ENCODE results near the gene RNASEH2B. TPM values are rescaled to one million over a fixed set of nuclear protein-coding genes. Genes with fewer than 3 reads are reported as not detected.

Gene RNASEH2B
- total RNA-seq, 8 experiments from 2014 or later, result 24.0 to 57.7 (median 35.1) TPM

- 20 to 100% (median 83%) methylated on average over 1 to 2 of the region's 2 CpGs; no CpG with 5 or more reads in 4 of the 10 experiments for WGBS, 10 experiments
- ATAC-seq (replicated peaks in 6 of 8), result no peak
- Histone ChIP-seq H3K4me3 (no peak overlapping the region), H3K27ac (no peak overlapping the region), H3K4me1 (replicated peaks in 1 of 2) (peaks cover 22 to 33% of the 10 kb centered on the region in 2 donors)
- in situ Hi-C loops (cut with MboI; ENCODE audit: low pct_unique_long_range_greater_than_20kb in 2 of 9, low sequenced_read_pairs in 9 of 9, unreplicated experiment in 9 of 9), result no loop called here
Observed at GRCh38 chr13:50993371-50993770, 83.8 kb downstream of the RNASEH2B start.

- in situ Hi-C loops (cut with MboI; ENCODE audit: low pct_unique_long_range_greater_than_20kb in 2 of 9, low sequenced_read_pairs in 9 of 9, unreplicated experiment in 9 of 9), result no loop called here
- 10 to 20% (median 13%) methylated on average over 1 to 2 of the region's 3 CpGs; no CpG with 5 or more reads in 6 of the 10 experiments for WGBS, 10 experiments
- H3K4me3 ChIP-seq, result no peak overlapping the region
- no peak overlapping the region for H3K27ac ChIP-seq
- ATAC-seq (replicated peaks in 6 of 8), result no peak
- peaks cover 22 to 33% of the 10 kb centered on the region in 2 donors for H3K4me1 ChIP-seq (replicated peaks in 1 of 2)
Observed at GRCh38 chr13:50993934-50994333, 84.3 kb downstream of the RNASEH2B start.

- peaks cover 22 to 27% of the 10 kb centered on the region in 2 donors for H3K4me1 ChIP-seq (replicated peaks in 1 of 2)
- WGBS, 10 experiments, result 0 to 100% (median 59%) methylated on average over 1 to 8 of the region's 9 CpGs; no CpG with 5 or more reads in 1 of the 10 experiments
- H3K4me3 ChIP-seq, result no peak overlapping the region
- H3K27ac ChIP-seq, result no peak overlapping the region
- ATAC-seq (replicated peaks in 6 of 8), result peak in 5 of 8 experiments; percentile 19 to 46 (median 43)
- in situ Hi-C loops (cut with MboI; ENCODE audit: low pct_unique_long_range_greater_than_20kb in 2 of 9, low sequenced_read_pairs in 9 of 9, unreplicated experiment in 9 of 9), result no loop called here
Observed at GRCh38 chr13:50994651-50995050, 85.1 kb downstream of the RNASEH2B start.

- Histone ChIP-seq H3K4me1 (replicated peaks in 1 of 2) (peaks cover 25 to 32% of the 10 kb centered on the region in 2 donors), H3K4me3 (no peak overlapping the region), H3K27ac (no peak overlapping the region)
- in situ Hi-C loops (cut with MboI; ENCODE audit: low pct_unique_long_range_greater_than_20kb in 2 of 9, low sequenced_read_pairs in 9 of 9, unreplicated experiment in 9 of 9), result no loop called here
- no peak for ATAC-seq (replicated peaks in 6 of 8)
- WGBS, 10 experiments, result 79 to 100% (median 83%) methylated on average over 1 to 4 of the region's 4 CpGs; no CpG with 5 or more reads in 4 of the 10 experiments
Observed at GRCh38 chr13:50995854-50996253, 86.3 kb downstream of the RNASEH2B start.

GRCh38 chr13:50998326-50998725 lies 88.7 kb downstream of the RNASEH2B start:
- whole genome bisulfite sequencing, 10 experiments, result 60 to 100% (median 87%) methylated on average over 1 to 2 of the region's 3 CpGs; no CpG with 5 or more reads in 2 of the 10 experiments
- no peak for ATAC-seq (replicated peaks in 6 of 8)
- no peak overlapping the region for H3K27ac ChIP-seq
- peaks cover 19 to 22% of the 10 kb centered on the region in 2 donors for H3K4me1 ChIP-seq (replicated peaks in 1 of 2)
- no peak overlapping the region for H3K4me3 ChIP-seq
- in situ Hi-C loops (cut with MboI; ENCODE audit: low pct_unique_long_range_greater_than_20kb in 2 of 9, low sequenced_read_pairs in 9 of 9, unreplicated experiment in 9 of 9), result no loop called here

GRCh38 chr13:50999641-51000040 lies 90.0 kb downstream of the RNASEH2B start:
- 49 to 100% (median 94%) methylated on average over 1 to 5 of the region's 7 CpGs; no CpG with 5 or more reads in 2 of the 10 experiments for WGBS, 10 experiments
- Histone ChIP-seq H3K4me1 (replicated peaks in 1 of 2) (peaks cover 8 to 16% of the 10 kb centered on the region in 2 donors), H3K4me3 (no peak overlapping the region), H3K27ac (no peak overlapping the region)
- in situ Hi-C loops (cut with MboI; ENCODE audit: low pct_unique_long_range_greater_than_20kb in 2 of 9, low sequenced_read_pairs in 9 of 9, unreplicated experiment in 9 of 9), result no loop called here
- ATAC-seq (replicated peaks in 6 of 8), result no peak

GRCh38 chr13:51000061-51000460 lies 90.5 kb downstream of the RNASEH2B start:
- Histone ChIP-seq H3K27ac (no peak overlapping the region), H3K4me3 (no peak overlapping the region), H3K4me1 (replicated peaks in 1 of 2) (peaks cover 8 to 11% of the 10 kb centered on the region in 2 donors)
- no peak for ATAC-seq (replicated peaks in 6 of 8)
- in situ Hi-C loops (cut with MboI; ENCODE audit: low pct_unique_long_range_greater_than_20kb in 2 of 9, low sequenced_read_pairs in 9 of 9, unreplicated experiment in 9 of 9), result no loop called here
- 17 to 100% (median 59%) methylated on average over 1 to 4 of the region's 5 CpGs; no CpG with 5 or more reads in 5 of the 10 experiments for WGBS, 10 experiments

- peak in 6 of 8 experiments; percentile 24 to 70 (median 52) for ATAC-seq (replicated peaks in 6 of 8)
- Histone ChIP-seq H3K27ac (no peak overlapping the region), H3K4me1 (replicated peaks in 1 of 2) (peaks cover 8 to 10% of the 10 kb centered on the region in 2 donors), H3K4me3 (no peak overlapping the region)
- WGBS, 10 experiments, result 0 to 48% (median 17%) methylated on average over 1 to 10 of the region's 15 CpGs; no CpG with 5 or more reads in 2 of the 10 experiments
- in situ Hi-C loops (cut with MboI; ENCODE audit: low pct_unique_long_range_greater_than_20kb in 2 of 9, low sequenced_read_pairs in 9 of 9, unreplicated experiment in 9 of 9), result no loop called here
Observed at GRCh38 chr13:51000571-51001260, 91.1 kb downstream of the RNASEH2B start.

- no peak for ATAC-seq (replicated peaks in 6 of 8)
- in situ Hi-C loops (cut with MboI; ENCODE audit: low pct_unique_long_range_greater_than_20kb in 2 of 9, low sequenced_read_pairs in 9 of 9, unreplicated experiment in 9 of 9), result no loop called here
- Histone ChIP-seq H3K4me3 (no peak overlapping the region), H3K4me1 (replicated peaks in 1 of 2) (peaks cover 8 to 10% of the 10 kb centered on the region in 2 donors), H3K27ac (no peak overlapping the region)
- 92 to 100% (median 100%) methylated on average over 1 to 4 of the region's 8 CpGs; no CpG with 5 or more reads in 6 of the 10 experiments for WGBS, 10 experiments
Observed at GRCh38 chr13:51001335-51001734, 91.7 kb downstream of the RNASEH2B start.

- WGBS, 10 experiments, result 0 to 75% (median 33%) methylated on average over 1 of the region's 1 CpG; no CpG with 5 or more reads in 1 of the 10 experiments
- Histone ChIP-seq H3K4me3 (no peak overlapping the region), H3K27ac (no peak overlapping the region), H3K4me1 (replicated peaks in 1 of 2) (peaks cover 8 to 10% of the 10 kb centered on the region in 2 donors)
- in situ Hi-C loops (cut with MboI; ENCODE audit: low pct_unique_long_range_greater_than_20kb in 2 of 9, low sequenced_read_pairs in 9 of 9, unreplicated experiment in 9 of 9), result no loop called here
- ATAC-seq (replicated peaks in 6 of 8), result peak in 1 of 8 experiments; percentile 26
Observed at GRCh38 chr13:51002736-51003135, 93.1 kb downstream of the RNASEH2B start.

GRCh38 chr13:51003642-51004041 lies 94.1 kb downstream of the RNASEH2B start:
- Histone ChIP-seq H3K27ac (no peak overlapping the region), H3K4me3 (no peak overlapping the region), H3K4me1 (replicated peaks in 1 of 2) (peaks cover 8 to 10% of the 10 kb centered on the region in 2 donors)
- in situ Hi-C loops (cut with MboI; ENCODE audit: low pct_unique_long_range_greater_than_20kb in 2 of 9, low sequenced_read_pairs in 9 of 9, unreplicated experiment in 9 of 9), result no loop called here
- no peak for ATAC-seq (replicated peaks in 6 of 8)
- WGBS, 10 experiments, result 50 to 100% (median 80%) methylated on average over 1 to 7 of the region's 7 CpGs; no CpG with 5 or more reads in 2 of the 10 experiments

GRCh38 chr13:51004111-51004865 lies 94.7 kb downstream of the RNASEH2B start:
- Histone ChIP-seq H3K4me1 (replicated peaks in 1 of 2) (peaks cover 8 to 10% of the 10 kb centered on the region in 2 donors), H3K4me3 (no peak overlapping the region), H3K27ac (no peak overlapping the region)
- WGBS, 10 experiments, result 60 to 87% (median 80%) methylated on average over 2 to 13 of the region's 18 CpGs; no CpG with 5 or more reads in 1 of the 10 experiments
- no peak for ATAC-seq (replicated peaks in 6 of 8)
- in situ Hi-C loops (cut with MboI; ENCODE audit: low pct_unique_long_range_greater_than_20kb in 2 of 9, low sequenced_read_pairs in 9 of 9, unreplicated experiment in 9 of 9), result no loop called here

- no peak for ATAC-seq (replicated peaks in 6 of 8)
- in situ Hi-C loops (cut with MboI; ENCODE audit: low pct_unique_long_range_greater_than_20kb in 2 of 9, low sequenced_read_pairs in 9 of 9, unreplicated experiment in 9 of 9), result no loop called here
- 38 to 100% (median 75%) methylated on average over 1 of the region's 3 CpGs; no CpG with 5 or more reads in 6 of the 10 experiments for WGBS, 10 experiments
- H3K4me3 ChIP-seq, result no peak overlapping the region
- peaks cover 6 to 10% of the 10 kb centered on the region in 2 donors for H3K4me1 ChIP-seq (replicated peaks in 1 of 2)
- H3K27ac ChIP-seq, result no peak overlapping the region
Observed at GRCh38 chr13:51004918-51005460, 95.4 kb downstream of the RNASEH2B start.

All from motor neuron (in vitro differentiated cells).